DND-41 (cell line): ENCODE measurements around the gene CPO.

ENCODE experiments used
- ATAC-seq: fragments of 200-7000 bp; cut with Tn5 transposase; 3 replicates; pipeline ENCODE4 v1.9.1; 2021; ENCODE audit warnings: low read depth; ENCODE audit not compliant: insufficient read depth
- DNase-seq: peaks from one replicate; pipeline ENCODE4 v3.0.0-alpha.2; 2020
- H2AFZ ChIP-seq: 2 replicates; pipeline ENCODE4 v1.6.0; 2012; ENCODE audit warnings: low read depth, low read length
- H3K27ac ChIP-seq: 2 replicates; pipeline ENCODE4 v1.5.1; 2012; ENCODE audit warnings: low read length, inconsistent platforms
- H3K27me3 ChIP-seq: fragments of 200-600 bp; sonication (generic); 2 replicates; pipeline ENCODE4 v1.6.0; 2012; ENCODE audit warnings: low read length, mild to moderate bottlenecking, inconsistent platforms; ENCODE audit not compliant: insufficient read depth, poor library complexity
- H3K36me3 ChIP-seq: 2 replicates; pipeline ENCODE4 v1.5.1; 2012; ENCODE audit warnings: low read length, inconsistent platforms; ENCODE audit not compliant: insufficient read depth
- H3K4me1 ChIP-seq: 2 replicates; pipeline ENCODE4 v1.5.1; 2012; ENCODE audit warnings: mild to moderate bottlenecking, low read length; ENCODE audit not compliant: insufficient read depth
- H3K4me2 ChIP-seq: 2 replicates; pipeline ENCODE4 v1.6.0; 2012; ENCODE audit warnings: mild to moderate bottlenecking, moderate library complexity, low read length, inconsistent platforms; ENCODE audit not compliant: insufficient read depth
- H3K4me3 ChIP-seq, 2 experiments: fragments of 200-600 bp in 1 of 2; shearing (Covaris generic) in 1 of 2; 2 replicates each; pipeline ENCODE4 v1.5.1; 2012 to 2016; ENCODE audit warnings: inconsistent platforms in 2 of 2, low read length in 2 of 2, mild to moderate bottlenecking in 2 of 2, low read depth in 1 of 2, moderate library complexity in 1 of 2
- H3K79me2 ChIP-seq: 2 replicates; pipeline ENCODE4 v1.6.0; 2012; ENCODE audit warnings: low read length, inconsistent platforms; ENCODE audit not compliant: insufficient read depth
- H3K9ac ChIP-seq: 2 replicates; pipeline ENCODE4 v1.6.0; 2012; ENCODE audit warnings: low read depth, mild to moderate bottlenecking, inconsistent platforms, low read length, moderate library complexity
- H3K9me3 ChIP-seq: 2 replicates; pipeline ENCODE4 v1.5.1; 2012; ENCODE audit warnings: low read length, moderate library complexity, mild to moderate bottlenecking, inconsistent platforms; ENCODE audit not compliant: insufficient read depth, severe bottlenecking
- H4K20me1 ChIP-seq: 2 replicates; pipeline ENCODE4 v1.6.0; 2012; ENCODE audit warnings: low read length; ENCODE audit not compliant: insufficient read depth
- EZH2 ChIP-seq: IDR thresholded peaks from 3 replicates; pipeline ENCODE4 v1.6.1; 2012; ENCODE audit warnings: borderline replicate concordance, low read depth, mild to moderate bottlenecking, moderate library complexity, low read length, inconsistent platforms; ENCODE audit not compliant: severe bottlenecking
- TF ChIP-seq, protein P1 (sequence below): IDR thresholded peaks from 2 replicates; pipeline ENCODE4 v1.5.1; 2012; ENCODE audit warnings: borderline replicate concordance, low read length, moderate library complexity, mild to moderate bottlenecking; ENCODE audit not compliant: poor library complexity, severe bottlenecking; ENCODE audit errors: extremely low read depth

CPO gene

DNA sequence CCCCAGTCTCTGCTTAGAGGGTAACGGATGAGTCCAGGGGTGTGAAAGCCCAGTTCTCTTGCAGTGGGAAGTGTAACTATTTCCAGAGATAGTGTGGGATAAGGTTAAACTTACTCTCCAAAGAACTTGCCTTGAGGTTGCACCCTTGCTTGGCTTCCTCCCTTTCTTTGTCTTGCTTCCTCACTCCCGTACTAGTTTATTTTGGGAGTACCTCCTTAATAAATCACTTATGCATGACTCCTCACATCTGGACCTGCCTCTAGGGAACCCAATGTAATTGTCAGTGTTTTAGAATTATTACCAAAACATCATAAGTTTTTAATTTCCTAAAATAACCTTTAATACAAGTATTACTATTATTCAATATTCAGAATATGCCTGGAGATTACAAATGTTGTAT is 35.2 kb downstream of the CPO start:
- H2AFZ ChIP-seq = no peak overlapping the region

DNA sequence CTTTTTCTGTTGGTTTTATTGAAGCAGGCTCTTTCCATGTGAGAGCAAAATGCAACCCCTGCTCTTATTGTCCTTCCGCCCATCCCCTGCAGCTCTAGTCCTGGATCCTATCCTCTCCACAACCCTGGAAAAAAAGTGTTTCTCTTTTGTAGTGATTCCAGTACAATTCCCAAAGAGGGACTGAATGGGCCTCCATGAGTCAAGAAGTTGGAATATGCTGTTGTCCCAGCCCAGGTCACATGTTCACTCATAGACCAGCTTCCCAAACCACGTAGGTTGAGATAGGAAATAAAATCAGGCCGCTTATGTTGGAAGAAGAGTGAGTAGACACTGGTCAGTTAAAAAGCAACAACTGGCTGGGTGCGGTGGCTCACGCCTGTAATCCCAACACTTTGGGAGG is 39.4 kb downstream of the CPO start:
- no peak overlapping the region for H3K4me2 ChIP-seq
- no peak for ATAC-seq
- no peaks in the 10 kb centered on the region for H4K20me1 ChIP-seq
- no peak overlapping the region for H3K4me3 ChIP-seq
- DNase-seq = no peak
- no peaks in the 10 kb centered on the region for H3K4me1 ChIP-seq
- no peak overlapping the region for H3K27ac ChIP-seq
- TF ChIP-seq EZH2 = no peak
- TF ChIP-seq, protein P1, sequence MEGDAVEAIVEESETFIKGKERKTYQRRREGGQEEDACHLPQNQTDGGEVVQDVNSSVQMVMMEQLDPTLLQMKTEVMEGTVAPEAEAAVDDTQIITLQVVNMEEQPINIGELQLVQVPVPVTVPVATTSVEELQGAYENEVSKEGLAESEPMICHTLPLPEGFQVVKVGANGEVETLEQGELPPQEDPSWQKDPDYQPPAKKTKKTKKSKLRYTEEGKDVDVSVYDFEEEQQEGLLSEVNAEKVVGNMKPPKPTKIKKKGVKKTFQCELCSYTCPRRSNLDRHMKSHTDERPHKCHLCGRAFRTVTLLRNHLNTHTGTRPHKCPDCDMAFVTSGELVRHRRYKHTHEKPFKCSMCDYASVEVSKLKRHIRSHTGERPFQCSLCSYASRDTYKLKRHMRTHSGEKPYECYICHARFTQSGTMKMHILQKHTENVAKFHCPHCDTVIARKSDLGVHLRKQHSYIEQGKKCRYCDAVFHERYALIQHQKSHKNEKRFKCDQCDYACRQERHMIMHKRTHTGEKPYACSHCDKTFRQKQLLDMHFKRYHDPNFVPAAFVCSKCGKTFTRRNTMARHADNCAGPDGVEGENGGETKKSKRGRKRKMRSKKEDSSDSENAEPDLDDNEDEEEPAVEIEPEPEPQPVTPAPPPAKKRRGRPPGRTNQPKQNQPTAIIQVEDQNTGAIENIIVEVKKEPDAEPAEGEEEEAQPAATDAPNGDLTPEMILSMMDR = no peak
- H3K36me3 ChIP-seq = no peaks in the 10 kb centered on the region
- no peak overlapping the region for H2AFZ ChIP-seq
- no peaks in the 10 kb centered on the region for H3K9me3 ChIP-seq
- no peak overlapping the region for H3K9ac ChIP-seq
- no peaks in the 10 kb centered on the region for H3K79me2 ChIP-seq
- peaks cover 2% of the 10 kb centered on the region for H3K27me3 ChIP-seq

More for the DNA sequence above, 35.2 kb downstream of the CPO start:
- no peak for ATAC-seq
- no peaks in the 10 kb centered on the region for H3K4me1 ChIP-seq
- no peaks in the 10 kb centered on the region for H3K27me3 ChIP-seq
- DNase-seq = no peak
- H4K20me1 ChIP-seq = no peaks in the 10 kb centered on the region
- H3K27ac ChIP-seq = no peak overlapping the region
- H3K4me3 ChIP-seq = no peak overlapping the region
- no peaks in the 10 kb centered on the region for H3K36me3 ChIP-seq
- H3K4me2 ChIP-seq = no peak overlapping the region
- H3K79me2 ChIP-seq = no peaks in the 10 kb centered on the region
- no peak overlapping the region for H3K9ac ChIP-seq
- no peaks in the 10 kb centered on the region for H3K9me3 ChIP-seq
- TF ChIP-seq EZH2 = no peak
- TF ChIP-seq, protein P1 = no peak

DNA sequence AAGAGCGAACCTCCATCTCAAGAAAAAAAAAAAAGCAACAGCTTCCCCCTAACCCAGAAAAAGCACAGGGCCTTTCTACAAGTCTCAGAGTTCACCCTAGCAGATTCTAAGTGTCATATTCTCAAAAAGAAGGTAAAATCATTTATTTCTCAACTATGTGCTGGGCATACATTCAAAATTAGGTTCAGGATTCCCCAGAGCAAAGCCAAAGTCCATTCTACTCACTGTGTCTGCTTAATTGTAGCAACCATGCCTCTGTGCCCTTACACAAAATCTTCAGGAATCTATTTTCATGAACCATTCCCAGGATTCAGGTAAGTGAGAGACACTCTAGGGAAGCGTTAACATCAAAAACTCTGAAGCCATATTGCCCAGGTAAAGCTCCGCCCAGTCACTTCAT is 40.0 kb downstream of the CPO start:
- no peak overlapping the region for H2AFZ ChIP-seq
- H3K4me3 ChIP-seq = no peak overlapping the region
- H3K4me1 ChIP-seq = no peaks in the 10 kb centered on the region
- H3K9me3 ChIP-seq = no peaks in the 10 kb centered on the region
- peaks cover 2% of the 10 kb centered on the region for H3K27me3 ChIP-seq
- no peak for DNase-seq
- no peaks in the 10 kb centered on the region for H3K36me3 ChIP-seq
- H3K4me2 ChIP-seq = no peak overlapping the region
- no peak for ATAC-seq
- no peaks in the 10 kb centered on the region for H3K79me2 ChIP-seq
- no peaks in the 10 kb centered on the region for H4K20me1 ChIP-seq
- no peak overlapping the region for H3K9ac ChIP-seq
- TF ChIP-seq EZH2 = no peak
- TF ChIP-seq, protein P1 = no peak
- no peak overlapping the region for H3K27ac ChIP-seq

DNA sequence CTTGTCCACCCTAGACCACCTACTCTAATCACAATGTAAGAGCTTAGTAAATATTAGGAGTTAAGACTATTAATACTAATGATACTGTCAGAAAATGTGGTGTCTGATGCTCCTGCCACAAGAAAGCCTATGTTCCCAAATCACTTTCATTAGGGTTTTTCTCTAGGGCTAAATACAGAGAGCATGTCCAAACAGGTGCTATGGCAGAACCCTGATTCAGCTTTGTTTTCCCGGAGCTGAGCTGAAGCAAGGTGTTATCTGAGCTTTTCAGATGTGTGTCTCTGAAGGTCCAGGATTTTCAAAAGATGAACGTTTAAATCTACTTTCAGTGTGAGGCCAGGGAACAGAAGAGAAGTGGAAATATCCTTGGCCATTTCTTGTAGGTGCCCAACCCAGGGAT is 40.6 kb downstream of the CPO start:
- H3K9me3 ChIP-seq = no peaks in the 10 kb centered on the region
- no peaks in the 10 kb centered on the region for H3K4me1 ChIP-seq
- H3K27me3 ChIP-seq = peaks cover 4% of the 10 kb centered on the region
- no peaks in the 10 kb centered on the region for H4K20me1 ChIP-seq
- no peak overlapping the region for H3K27ac ChIP-seq
- no peak for ATAC-seq
- H3K36me3 ChIP-seq = no peaks in the 10 kb centered on the region
- no peak overlapping the region for H2AFZ ChIP-seq
- H3K4me2 ChIP-seq = no peak overlapping the region
- DNase-seq = no peak
- no peaks in the 10 kb centered on the region for H3K79me2 ChIP-seq
- H3K9ac ChIP-seq = no peak overlapping the region
- H3K4me3 ChIP-seq = no peak overlapping the region
- no peak for TF ChIP-seq EZH2
- TF ChIP-seq, protein P1 = no peak
